Measurements from ENCODE around the gene PEF1. TPM values are rescaled to one million over a fixed set of nuclear protein-coding genes. Genes with fewer than 3 reads are reported as not detected.

The PEF1 gene
- total and polyA plus RNA-seq, 2 of the 8 experiments (the other 6 are each of a cell fraction or from before 2014, with no cell fraction given) = 35.2 to 69.2 TPM

- no peaks in the 10 kb centered on the region for H3K79me2 ChIP-seq (ENCODE audit: control insufficient read depth in 1 of 2, insufficient read depth in 2 of 2, low read length in 2 of 2)
Measured at GRCh38 chr1:31598980-31599379, 45.7 kb downstream of the PEF1 start.

More at GRCh38 chr1:31598980-31599379, 45.7 kb downstream of the PEF1 start:
- Histone ChIP-seq H3K4me1 (replicated peaks in 1 of 4; ENCODE audit: control insufficient read depth in 3 of 4, insufficient read depth in 4 of 4, low read length in 3 of 4) (no peaks in the 10 kb centered on the region), H4K20me1 (replicated peaks in 1 of 2; ENCODE audit: control insufficient read depth in 1 of 2, insufficient read depth in 2 of 2, low read length in 2 of 2) (no peaks in the 10 kb centered on the region), H3K27me3 (replicated peaks in 1 of 4; ENCODE audit: control insufficient read depth in 3 of 4, extremely low read depth in 1 of 4, insufficient read depth in 3 of 4, low read length in 3 of 4) (no peaks in the 10 kb centered on the region), H2BK5ac (ENCODE audit: low read depth, low read length) (no peak overlapping the region), H2AK5ac (ENCODE audit: low read depth, low read length) (no peak overlapping the region), H2BK15ac (ENCODE audit: low read length) (no peak overlapping the region), H2BK20ac (ENCODE audit: low read length) (no peak overlapping the region), H3K4ac (replicated peaks; ENCODE audit: insufficient read length, low read depth, low read length) (no peak overlapping the region), H3K4me3 (ENCODE audit: extremely low read depth in 1 of 4, insufficient read depth in 2 of 4, low read depth in 3 of 4, low read length in 4 of 4) (no peak overlapping the region), H4K91ac (replicated peaks; ENCODE audit: insufficient read length, low read length) (no peak overlapping the region), H3K56ac (replicated peaks; ENCODE audit: insufficient read length, low read depth, low read length) (no peak overlapping the region), H3K14ac (ENCODE audit: insufficient read length) (no peak overlapping the region), H3K18ac (ENCODE audit: extremely low read depth, low read length) (no peak overlapping the region), H3K27ac (ENCODE audit: low read depth, low read length) (no peak overlapping the region), H3K79me1 (ENCODE audit: low read depth, low read length) (no peaks in the 10 kb centered on the region), H3K36me3 (ENCODE audit: control insufficient read depth in 2 of 4, insufficient read depth in 4 of 4, low read length in 3 of 4) (no peaks in the 10 kb centered on the region), H3K9me3 (ENCODE audit: insufficient read depth in 2 of 2, low read depth in 1 of 2, low read length in 1 of 2) (no peaks in the 10 kb centered on the region), H3K4me2 (ENCODE audit: insufficient read depth in 1 of 2, low read depth in 2 of 2, low read length in 2 of 2) (no peak overlapping the region), H2AFZ (ENCODE audit: low read length) (no peak overlapping the region), H4K8ac (ENCODE audit: extremely low read depth, insufficient read depth, low read length) (no peak overlapping the region), H3K9ac (replicated peaks in 1 of 4; ENCODE audit: extremely low read depth in 1 of 4, low read depth in 3 of 4, low read length in 3 of 4) (no peak overlapping the region), H4K5ac (ENCODE audit: insufficient read length, low read depth, low read length) (no peak overlapping the region), H2BK120ac (replicated peaks; ENCODE audit: low read depth, low read length) (no peak overlapping the region), H2BK12ac (ENCODE audit: low read depth, low read length) (no peak overlapping the region), H3K23me2 (ENCODE audit: low read depth, low read length) (no peaks in the 10 kb centered on the region), H3K23ac (ENCODE audit: insufficient read length) (no peak overlapping the region)
- CTCF ChIA-PET (ENCODE audit: partially characterized antibody) = interaction anchor here (1.1 to 2.5 kb wide), 5 partner anchors 11 to 36 kb away, joined by 3 to 9 read pairs (median 4); no protein-coding TSS in a partner anchor
- POLR2A ChIA-PET (ENCODE audit: partially characterized antibody) = no interaction called here
- TF ChIP-seq TEAD4 (IDR thresholded peaks at IDR 0.05; ENCODE audit: low read depth, low read length) (no peak), MAX (IDR thresholded peaks at IDR 0.05) (no peak), RFX5 (IDR thresholded peaks at IDR 0.05; ENCODE audit: borderline replicate concordance, low read depth, low read length) (no peak), ATF2 (IDR thresholded peaks at IDR 0.05; ENCODE audit: low read length) (no peak), SP2 (IDR thresholded peaks at IDR 0.05; ENCODE audit: low read length) (no peak), CBX8 (IDR thresholded peaks at IDR 0.05; ENCODE audit: borderline replicate concordance, low read depth, low read length) (no peak), ZNF274 (IDR thresholded peaks at IDR 0.05; ENCODE audit: borderline replicate concordance, extremely low read depth, low read length) (no peak), BCL11A (IDR thresholded peaks at IDR 0.05; ENCODE audit: low read depth in 2 of 2, low read length in 2 of 2) (no peak), SIX5 (IDR thresholded peaks at IDR 0.05; ENCODE audit: low read depth, low read length) (no peak), E2F6 (IDR thresholded peaks at IDR 0.05) (no peak)
- no peak for DNase-seq (ENCODE audit: low read depth in 1 of 2, low spot score in 2 of 2)
- no peak for FAIRE-seq
- WGBS, 2 experiments (ENCODE audit: extremely low coverage in 1 of 2, insufficient coverage in 1 of 2, insufficient read length in 1 of 2, insufficient replicate concordance in 2 of 2, low coverage in 1 of 2, low lambda C conversion rate in 2 of 2, missing lambda C conversion rate in 1 of 2) = 74% methylated on average over 7 of the region's 7 CpGs; no CpG with 5 or more reads in 1 of the 2 experiments
